HG02885 (cell line): ENCODE data around the gene C5orf15.
"Not testable (repeated sequence)": the region's sequence is repeated elsewhere in the genome, so short reads cannot be mapped to it uniquely, and the experiment has no call there.

Experiments used
- ATAC-seq: cut with Tn5 transposase; IDR thresholded peaks from one replicate; pipeline ENCODE4 v1.9.1; 2021; ENCODE audit warnings: mild to moderate bottlenecking; ENCODE audit not compliant: unreplicated experiment, poor library complexity

Gene C5orf15

GRCh38 chr5:133994990-133995333 is 26.5 kb upstream of the C5orf15 start:
- ATAC-seq = no peak

- ATAC-seq = no peak
Observed at GRCh38 chr5:133994297-133994989, 26.0 kb upstream of the C5orf15 start.

- no peak for ATAC-seq
Observed at GRCh38 chr5:133993185-133993936, 24.9 kb upstream of the C5orf15 start.

GRCh38 chr5:133992429-133993155 is 24.2 kb upstream of the C5orf15 start:
- ATAC-seq = no peak

- ATAC-seq = no peak
Observed at GRCh38 chr5:133991171-133991910, 22.9 kb upstream of the C5orf15 start.

GRCh38 chr5:133990396-133990795 is 22.0 kb upstream of the C5orf15 start:
- no peak for ATAC-seq

GRCh38 chr5:133985540-133986180 is 17.2 kb upstream of the C5orf15 start:
- ATAC-seq = no peak

GRCh38 chr5:133983674-133984073 is 15.2 kb upstream of the C5orf15 start:
- no peak for ATAC-seq

- no peak for ATAC-seq
Observed at GRCh38 chr5:133981714-133982113, 13.3 kb upstream of the C5orf15 start.

- ATAC-seq = no peak
Observed at GRCh38 chr5:133980652-133981051, 12.2 kb upstream of the C5orf15 start.

GRCh38 chr5:133978943-133979342 is 10.5 kb upstream of the C5orf15 start:
- ATAC-seq = no peak

GRCh38 chr5:133977858-133978257 is 9.4 kb upstream of the C5orf15 start:
- ATAC-seq = no peak

- peak; percentile 56 for ATAC-seq
Observed at GRCh38 chr5:133977161-133977787, 8.8 kb upstream of the C5orf15 start.

- not testable (repeated sequence) for ATAC-seq
Observed at GRCh38 chr5:133975546-133975945, 7.1 kb upstream of the C5orf15 start.

GRCh38 chr5:133974142-133974541 is 5.7 kb upstream of the C5orf15 start:
- ATAC-seq = no peak

- ATAC-seq = no peak
Observed at GRCh38 chr5:133970325-133970909, 2.0 kb upstream of the C5orf15 start.

GRCh38 chr5:133969654-133970324 is 1.4 kb upstream of the C5orf15 start:
- ATAC-seq = no peak

GRCh38 chr5:133967698-133968203 is 674 bp downstream of the C5orf15 start:
- no peak for ATAC-seq

GRCh38 chr5:133967124-133967523 is 1.3 kb downstream of the C5orf15 start:
- no peak for ATAC-seq
